ENCODE results near the gene CHAC2.
"Not testable (repeated sequence)": the region's sequence is repeated elsewhere in the genome, so short reads cannot be mapped to it uniquely, and the experiment has no call there.

CHAC2 gene

DNA sequence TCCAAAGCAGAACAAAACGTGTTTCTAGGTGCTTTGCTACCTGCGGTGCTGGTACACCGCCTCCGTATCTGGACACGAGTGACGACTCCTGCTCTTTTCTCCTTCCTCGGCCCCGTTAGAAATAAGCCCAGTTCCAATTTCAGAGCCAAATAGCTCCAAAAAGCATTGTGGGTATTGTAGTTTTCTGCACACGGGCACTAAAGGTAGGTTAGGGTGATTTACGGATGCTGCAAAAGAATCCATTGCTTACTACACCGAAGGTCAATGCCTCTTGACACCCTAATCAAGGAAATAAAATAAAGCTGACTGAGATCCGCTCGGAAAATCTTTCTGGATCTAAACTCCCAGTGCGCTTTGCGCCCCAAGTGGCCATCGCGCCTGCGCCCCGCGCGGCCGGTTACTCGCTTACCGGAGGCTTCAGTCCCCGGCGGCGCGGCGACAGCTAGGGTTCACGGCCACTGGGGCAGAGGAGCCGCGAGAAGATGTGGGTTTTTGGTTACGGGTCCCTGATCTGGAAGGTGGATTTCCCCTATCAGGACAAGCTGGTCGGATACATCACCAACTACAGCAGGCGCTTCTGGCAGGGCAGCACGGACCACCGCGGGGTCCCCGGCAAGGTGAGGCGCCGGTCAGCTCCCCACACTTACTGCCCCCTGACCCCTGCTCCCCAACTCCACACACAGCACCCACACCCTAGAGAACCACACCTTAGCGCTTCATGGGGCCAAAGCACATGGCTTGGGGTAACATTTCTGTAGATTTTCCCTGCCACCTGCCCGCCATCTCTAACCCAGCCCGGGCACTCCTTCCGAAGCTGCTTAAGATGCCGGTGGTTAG is at the start of gene CHAC2:
CHAC2 (plus strand) TSS at position 400 of the 837 bp plus-strand sequence; CDS start at position 483, 83 bp downstream.
- peak; percentile 90 for DNase-seq (ENCODE audit: low spot score)

DNA sequence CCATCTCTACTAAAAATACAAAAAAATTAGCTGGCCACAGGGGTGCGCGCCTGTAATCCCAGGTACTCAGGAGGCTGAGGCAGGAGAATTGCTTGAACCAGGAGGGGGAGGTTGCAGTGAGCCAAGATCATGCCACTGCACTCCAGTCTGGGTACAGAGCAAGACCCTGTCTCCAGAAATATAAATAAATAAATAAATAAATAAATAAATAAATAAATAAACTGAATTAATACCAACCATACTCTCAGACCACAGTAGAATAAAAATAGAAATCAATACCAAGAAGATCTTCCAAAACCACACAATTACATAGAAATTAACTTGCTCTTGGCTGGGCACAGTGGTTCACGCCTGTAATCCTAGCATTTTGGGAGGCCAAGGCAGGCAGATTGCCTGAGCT is 46.7 kb upstream of the CHAC2 start:
- not testable (repeated sequence) for DNase-seq (ENCODE audit: low spot score)

DNA sequence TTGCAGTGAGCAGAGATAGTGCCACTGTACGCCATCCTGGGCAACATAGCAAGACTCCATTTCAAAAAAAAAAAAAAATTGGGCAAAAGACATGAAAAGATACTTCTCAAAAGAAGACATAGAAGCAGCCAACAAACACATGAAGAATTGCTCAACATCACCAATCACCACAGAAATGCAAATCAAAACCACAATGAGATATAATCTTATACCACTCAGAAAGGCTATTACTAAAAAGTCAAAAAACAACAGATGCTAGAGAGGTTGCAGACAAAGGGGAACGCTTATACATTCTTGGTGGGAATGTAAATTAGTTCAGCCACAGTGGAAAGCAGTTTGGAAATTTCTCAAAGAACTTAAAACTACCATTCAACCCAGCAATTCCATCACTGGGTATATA is 43.1 kb upstream of the CHAC2 start:
- DNase-seq (ENCODE audit: low spot score): no peak

DNA sequence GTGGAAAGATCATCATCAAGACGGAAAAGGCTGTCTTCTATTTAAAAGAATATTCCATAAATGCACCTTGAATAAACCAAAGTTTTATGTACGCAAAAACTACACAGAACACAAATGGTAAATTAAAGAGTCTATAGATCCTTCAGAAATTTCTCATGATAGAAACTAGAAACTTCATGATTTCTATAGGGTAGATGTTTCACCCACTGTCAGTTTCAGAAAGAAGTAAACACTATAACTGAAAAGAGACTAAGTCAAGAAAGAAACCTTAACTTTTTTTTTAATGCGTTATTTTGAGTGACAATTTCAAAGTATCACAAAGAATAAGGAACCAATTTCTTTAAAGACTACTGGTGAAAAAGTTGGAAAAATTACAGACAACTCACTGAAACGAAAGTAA is 41.9 kb upstream of the CHAC2 start:
- no peak for DNase-seq (ENCODE audit: low spot score)

DNA sequence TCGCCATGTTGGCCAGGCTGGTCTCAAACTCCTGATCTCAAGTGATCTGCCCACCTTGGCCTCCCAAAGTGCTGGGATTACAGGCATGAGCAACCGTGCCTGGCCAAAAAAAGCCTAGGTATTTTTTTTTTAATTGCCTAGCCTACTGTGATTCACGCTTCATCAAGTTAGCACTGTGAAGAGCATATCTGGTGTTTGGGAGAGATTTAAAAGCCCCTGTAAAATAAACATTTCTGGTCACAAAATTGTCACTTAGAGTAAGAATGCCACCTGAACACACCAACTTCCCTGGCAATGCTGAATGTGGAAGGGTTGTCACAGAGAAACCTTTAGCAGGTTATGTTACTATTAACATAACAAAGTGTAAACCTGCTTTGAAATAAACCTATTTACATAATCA is 39.7 kb upstream of the CHAC2 start:
- no peak for DNase-seq (ENCODE audit: low spot score)

DNA sequence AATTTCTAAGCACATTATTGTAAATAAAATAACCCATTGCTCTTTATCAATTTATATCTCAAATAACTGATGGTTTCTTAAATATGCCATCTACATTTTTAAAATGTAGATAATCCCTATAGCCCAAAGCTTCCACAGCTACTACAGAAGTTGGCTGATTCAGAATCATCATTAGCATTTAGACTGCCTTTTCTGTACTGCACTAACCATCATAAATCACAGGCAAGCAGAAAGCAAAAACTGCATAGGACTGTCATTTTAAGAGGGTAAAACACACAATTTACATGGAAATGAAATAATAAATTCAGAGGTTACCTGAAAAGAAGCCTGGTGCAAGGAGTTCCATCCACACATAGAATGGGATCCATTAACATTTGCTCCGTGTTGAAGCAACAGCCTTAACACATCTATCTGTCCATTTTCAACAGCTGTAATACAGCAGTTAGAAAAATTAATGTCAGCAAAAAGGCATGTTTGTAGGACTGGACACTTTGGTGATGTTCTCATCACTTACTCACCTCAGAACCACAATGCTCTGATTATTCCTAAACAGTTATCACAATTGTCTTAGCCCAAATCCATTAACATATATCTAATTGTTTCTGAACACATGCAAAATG is 38.4 kb upstream of the CHAC2 start:
- no peak for DNase-seq (ENCODE audit: low spot score)

DNA sequence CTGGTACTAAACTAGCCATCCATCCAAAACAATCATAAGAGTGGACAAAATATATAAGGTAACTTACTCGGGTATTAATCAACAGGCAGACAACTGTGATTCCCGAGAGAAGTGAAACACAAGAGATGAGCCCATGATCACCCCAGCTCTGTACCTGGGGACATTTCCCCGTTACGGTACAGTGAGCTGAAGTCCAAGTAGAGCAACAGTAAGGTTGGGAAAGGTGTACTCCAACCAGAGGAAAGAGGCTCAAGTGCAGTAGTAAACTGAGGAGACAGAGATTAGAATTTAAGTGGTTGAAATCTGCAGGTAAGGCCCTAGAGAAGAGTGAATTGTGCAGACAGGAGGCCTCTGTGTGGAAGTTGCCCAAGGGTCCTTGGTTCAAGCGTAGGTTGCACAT is 30.5 kb upstream of the CHAC2 start:
- DNase-seq (ENCODE audit: low spot score): no peak

DNA sequence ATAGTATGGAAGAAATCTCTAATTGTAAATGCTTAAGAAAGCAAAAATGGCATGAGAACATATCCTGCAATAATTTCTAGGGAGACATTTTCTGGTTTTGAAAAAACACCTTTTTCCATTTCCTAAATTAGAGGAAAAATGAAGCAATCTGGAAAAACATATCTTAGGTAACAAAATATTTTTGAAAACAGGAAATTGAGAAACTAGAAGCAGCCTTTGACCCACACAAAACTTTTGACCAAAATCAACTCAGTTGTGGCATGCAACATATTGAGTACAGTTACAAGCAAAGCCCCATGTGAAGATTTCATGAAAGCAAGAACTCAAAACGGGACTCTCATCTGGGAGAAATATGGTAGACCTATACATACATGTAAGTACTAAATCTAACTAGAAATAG is 28.6 kb upstream of the CHAC2 start:
- DNase-seq (ENCODE audit: low spot score): no peak

DNA sequence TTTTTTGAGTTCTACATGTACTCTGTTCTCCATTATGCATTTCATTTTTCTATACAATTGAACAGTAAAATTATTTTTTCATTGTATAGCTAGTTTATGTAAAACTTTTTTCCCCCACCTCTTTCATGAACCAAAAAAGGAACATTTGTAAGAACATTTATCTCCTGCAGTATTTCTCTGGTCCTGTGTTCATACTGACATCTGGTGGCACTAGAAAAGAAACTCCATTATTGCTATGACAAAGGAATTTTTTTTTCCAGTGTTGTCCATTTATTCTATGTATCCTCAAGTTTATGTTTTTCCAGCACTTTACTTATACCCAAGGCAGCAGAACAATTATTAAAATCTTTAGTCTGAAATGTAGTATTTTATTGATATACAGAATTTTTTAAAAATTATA is 27.4 kb upstream of the CHAC2 start:
- peak; percentile 32 for DNase-seq (ENCODE audit: low spot score)

DNA sequence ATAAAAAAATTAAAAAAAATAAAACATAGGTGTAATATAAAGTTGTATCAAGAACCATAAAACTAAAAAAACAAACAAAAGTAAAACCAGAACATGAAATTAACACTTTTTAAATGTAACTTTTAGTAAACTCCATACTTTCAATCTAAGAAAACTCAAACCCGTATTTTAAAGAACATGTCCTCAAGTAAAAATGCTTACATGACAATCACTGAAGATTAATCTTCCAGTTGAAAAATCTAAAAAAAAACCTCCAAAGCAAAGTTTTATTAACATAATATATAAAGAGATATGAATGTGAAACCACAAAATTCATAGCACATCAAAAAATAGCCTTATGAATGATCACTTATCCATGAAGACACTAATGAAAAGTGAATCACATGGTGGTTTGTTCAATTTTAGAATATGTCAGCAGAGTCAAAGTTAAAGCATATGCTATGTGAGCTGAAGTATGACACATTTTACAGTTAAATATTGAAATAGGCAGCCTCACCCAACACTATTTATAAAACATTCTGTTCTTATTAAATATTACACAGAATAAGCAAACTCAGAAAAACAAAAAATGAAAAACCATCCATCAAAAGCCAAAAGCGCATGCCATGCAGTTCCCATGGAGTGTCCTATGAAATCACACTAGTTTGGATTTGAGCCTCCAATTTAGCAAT is 23.1 kb upstream of the CHAC2 start:
- DNase-seq (ENCODE audit: low spot score): no peak

DNA sequence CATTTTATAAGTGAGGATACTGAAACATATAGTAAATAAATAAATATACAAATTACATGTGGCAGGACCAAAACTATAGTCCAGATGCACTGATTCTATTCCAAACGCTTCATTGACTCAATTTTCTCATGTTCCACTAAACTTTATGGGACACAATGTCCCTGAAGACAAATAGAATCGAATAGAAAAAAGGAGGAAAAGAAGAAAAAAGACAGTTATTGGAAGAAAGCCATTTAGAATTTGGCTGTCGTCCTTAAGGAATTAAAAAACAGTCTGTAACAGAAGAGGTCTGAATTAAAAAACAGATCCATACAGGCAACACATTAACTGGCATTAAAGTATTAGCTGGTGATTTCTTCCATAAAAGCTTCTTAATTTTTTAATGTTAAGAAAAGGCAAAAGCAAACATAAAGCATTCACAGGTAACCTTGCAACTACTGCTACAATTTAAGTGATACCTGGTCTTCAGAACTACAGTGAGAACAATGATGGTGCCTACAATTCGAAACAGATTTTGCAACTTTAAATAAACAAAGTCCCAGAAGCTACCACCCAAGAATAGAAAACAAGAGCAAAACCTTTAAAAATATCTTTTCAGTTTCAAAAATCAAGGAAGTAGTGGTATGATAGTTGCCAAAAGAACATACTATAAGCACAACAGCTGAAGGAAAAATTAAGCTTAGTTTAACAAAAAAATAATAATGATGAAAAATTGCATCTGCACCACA is 17.4 kb upstream of the CHAC2 start:
- DNase-seq (ENCODE audit: low spot score): no peak

DNA sequence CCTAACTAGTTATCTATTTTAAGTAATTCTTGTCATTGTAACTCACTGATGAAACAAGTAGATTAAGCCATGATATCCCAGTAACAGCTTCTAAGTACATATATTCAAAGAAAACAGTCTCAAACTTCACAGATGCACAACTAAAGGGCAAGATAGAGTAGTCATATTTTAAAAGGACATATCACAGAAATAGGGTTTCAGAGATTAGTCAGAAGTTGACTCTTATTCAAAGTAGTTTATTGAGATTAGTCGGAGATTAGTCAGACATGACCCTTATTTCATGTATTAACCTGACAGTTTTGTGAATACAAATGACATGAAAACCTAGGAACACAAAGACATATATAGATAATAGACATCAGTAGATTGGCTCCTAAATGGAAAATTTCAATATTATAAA is 15.9 kb upstream of the CHAC2 start:
- DNase-seq (ENCODE audit: low spot score): peak; percentile 64

DNA sequence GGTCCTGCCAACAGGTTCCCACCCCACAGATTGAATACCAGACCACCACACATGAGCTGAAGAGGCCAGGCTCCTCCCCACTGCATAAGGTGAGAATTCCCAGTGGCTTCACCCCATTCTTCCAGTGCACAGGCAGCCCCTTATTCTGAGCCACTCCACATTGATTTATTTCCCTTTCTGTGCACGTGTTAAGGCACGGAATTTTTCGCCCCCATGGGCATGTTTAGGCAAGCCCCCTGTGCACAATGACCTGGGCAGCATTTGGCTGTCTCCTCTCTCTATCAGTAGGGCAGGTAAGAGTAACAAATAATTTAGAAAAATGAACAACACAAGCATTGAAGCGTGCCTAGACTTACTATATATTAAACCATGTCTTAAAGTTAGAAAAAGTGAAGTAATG is 15.2 kb upstream of the CHAC2 start:
- DNase-seq (ENCODE audit: low spot score): no peak

DNA sequence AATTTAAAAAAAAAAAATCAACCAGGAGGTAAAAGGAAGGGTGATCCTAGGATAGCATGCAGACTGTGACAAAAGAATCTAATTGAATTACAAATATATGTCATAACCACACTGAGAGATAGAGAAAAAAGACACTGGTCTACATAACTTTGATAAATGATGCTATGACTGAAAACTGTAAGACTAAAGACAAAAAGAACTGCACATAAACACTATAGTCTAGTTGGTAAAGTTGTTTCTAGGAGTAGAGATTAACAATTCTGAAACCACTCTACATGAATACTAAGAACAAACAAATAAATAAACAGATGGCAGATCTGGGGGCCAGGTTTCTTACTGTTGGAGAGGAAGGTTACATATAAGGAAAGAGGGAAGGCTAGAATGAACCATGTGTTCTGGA is 14.6 kb upstream of the CHAC2 start:
- DNase-seq (ENCODE audit: low spot score): no peak

DNA sequence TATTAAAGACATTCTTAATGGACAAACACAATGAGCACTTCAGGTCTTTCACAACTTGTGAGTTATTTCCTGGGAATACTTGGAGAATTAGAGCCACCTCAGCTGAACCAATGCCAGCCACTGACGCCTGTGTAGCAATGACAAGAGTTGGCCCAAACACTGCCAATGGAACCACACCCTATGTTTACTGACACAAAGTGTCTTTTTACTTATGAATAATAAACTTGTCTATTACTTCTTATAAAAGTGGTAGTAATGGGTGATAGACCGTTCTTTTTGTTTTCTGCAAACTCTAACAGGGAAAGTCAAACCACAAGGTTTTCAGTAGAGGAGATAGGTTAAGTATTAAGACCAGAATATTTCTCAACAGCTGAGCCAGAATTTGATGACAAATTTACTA is 12.5 kb upstream of the CHAC2 start:
- no peak for DNase-seq (ENCODE audit: low spot score)

DNA sequence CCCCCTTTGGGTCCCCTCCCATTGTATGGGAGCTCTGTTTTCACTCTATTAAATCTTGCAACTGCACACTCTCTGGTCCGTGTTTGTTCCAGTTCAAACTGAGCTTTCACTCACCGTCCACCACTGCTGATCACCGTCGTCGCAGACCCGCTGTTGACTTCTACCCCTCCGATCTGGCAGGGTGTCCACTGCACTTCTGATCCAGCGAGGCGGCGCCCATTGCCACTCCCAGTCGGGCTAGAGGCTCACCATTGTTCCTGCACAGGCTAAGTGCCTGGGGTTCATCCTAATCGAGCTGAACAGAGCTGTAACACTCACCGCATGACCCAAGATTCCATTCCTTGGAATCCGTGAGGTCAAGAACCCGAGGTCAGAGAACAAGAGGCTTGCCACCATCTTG is 11.0 kb upstream of the CHAC2 start:
- no peak for DNase-seq (ENCODE audit: low spot score)

DNA sequence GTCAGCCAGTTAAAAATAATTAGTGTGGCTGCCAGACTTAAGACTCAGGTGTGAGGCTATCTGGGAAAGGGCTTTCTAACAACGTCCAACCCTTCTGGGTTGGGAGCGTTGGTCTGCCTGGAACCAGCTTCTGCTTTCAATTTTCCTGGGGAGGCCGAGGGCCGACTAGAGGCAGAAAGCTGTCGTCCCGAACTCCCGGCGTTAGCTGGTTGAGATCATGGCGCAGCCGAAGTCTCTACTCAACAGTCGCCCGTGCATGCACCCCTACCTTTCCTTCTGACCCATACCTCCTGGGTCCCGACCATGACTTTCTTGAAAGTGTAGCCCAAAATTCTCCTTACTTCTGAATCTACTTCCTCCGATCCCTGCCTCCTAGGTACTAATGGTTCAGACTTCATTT is 10.4 kb upstream of the CHAC2 start:
- DNase-seq (ENCODE audit: low spot score): not testable (repeated sequence)

DNA sequence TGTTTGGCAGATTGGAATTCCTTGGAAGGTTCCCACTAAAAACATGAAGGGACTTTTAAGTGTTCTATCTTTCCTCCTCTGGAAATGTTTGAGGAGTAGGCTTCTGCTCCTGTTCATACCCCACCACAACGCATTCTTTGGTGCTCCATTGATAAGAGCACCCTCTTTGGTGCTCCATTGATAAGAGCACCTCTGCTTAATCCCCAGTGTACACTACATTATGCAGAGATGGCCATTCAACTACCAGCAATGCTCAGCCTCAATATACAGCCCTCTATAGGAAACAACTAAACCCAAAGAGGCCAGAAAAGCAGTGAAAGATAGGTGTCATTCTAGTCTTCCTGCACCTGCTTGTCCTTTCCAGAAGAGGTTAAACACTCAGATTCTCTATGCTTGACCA is 1.8 kb upstream of the CHAC2 start:
- DNase-seq (ENCODE audit: low spot score): no peak

DNA sequence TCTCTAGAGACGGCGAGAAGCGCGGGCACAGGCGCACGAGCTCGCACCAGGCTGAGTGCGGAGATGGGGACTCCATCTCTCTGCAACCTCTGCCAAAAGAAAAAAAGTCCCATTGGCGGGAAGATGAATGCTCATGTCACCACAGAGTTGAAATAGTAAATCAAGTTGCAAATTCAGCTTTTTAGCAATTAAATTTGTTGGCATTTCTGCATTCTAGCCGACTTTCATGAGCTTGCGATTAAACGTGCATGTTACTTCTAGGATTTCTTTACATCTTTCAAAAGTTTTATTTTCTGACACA is 588 bp downstream of the CHAC2 start:
- DNase-seq (ENCODE audit: low spot score): no peak

DNA sequence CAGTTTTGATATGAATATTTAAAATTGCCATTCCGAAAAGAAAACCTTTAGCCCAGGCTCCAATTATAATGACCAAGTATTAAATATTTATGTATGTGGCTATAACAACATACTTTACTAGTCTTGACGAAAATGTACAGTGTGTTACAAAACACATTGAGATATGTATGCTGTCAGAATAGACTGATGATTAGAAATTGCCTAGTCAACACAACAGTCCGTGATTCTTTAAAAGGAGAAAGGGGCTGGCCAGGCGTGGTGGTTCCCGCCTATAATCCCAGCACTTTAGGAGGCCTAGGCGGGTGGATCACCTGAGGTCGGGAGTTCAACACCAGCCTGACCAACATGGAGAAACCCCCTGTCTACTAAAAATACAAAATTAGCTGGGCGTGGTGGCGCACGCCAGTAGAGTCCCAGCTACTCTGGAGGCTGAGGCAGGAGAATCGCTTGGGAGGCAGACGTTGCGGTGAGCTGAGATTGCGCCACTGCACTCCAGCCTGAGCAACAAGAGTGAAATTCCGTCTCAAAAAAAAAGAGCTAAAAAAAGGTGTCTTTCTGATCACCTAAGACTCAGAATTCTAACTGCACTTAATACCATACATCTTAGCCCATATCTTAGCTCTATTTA is 1.8 kb downstream of the CHAC2 start:
- no peak for DNase-seq (ENCODE audit: low spot score)

DNA sequence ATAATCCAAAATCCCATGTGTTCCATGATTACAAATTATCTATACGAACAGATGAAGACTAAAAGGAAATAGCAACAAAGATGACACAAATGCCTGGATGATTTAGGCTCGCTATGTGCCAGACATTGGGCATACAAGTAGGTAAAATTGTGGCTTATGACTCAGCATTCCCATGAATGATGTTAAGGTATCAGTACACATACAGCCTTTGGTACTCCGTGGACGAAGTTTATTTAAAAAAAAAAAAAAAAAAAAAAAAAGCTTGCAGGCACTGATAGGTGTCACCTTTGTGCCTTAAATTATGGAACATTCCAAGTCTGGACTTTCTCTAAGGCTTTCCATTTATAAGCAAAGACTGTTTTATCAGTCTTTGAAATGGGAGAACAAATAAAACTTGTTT is 2.7 kb downstream of the CHAC2 start:
- peak; percentile 17 for DNase-seq (ENCODE audit: low spot score)

DNA sequence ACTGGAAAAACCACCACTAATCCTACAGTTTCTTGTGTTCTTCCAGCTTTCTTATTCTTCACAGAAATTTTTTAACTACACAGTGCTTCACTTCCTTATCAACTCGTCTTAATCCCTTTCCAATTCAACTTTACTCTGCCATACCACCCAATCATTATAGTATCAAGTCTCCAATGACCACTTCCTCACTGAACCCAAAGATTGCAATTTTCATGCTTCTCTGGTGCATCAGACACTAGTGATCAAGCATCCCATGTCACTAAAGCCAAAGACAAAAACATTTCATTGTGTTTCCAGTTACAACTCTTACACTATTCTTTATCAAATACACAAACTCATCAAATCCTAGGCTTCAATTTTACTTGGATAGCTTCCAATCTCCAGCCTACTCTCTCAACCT is 9.5 kb downstream of the CHAC2 start:
- DNase-seq (ENCODE audit: low spot score): no peak

Measured in kidney tubule cell (primary cell).